Articular chondrocyte of knee joint (primary cell): ENCODE results near the gene MGA. TPM values are rescaled to one million over a fixed set of nuclear protein-coding genes. Genes with fewer than 3 reads are reported as not detected.

Experiments
- small RNA-seq: library from RNA; depleted of rRNA; stranded (forward); fragments of <200 nt; gene quantifications from one replicate; pipeline ENCODE3, GENCODE V24; 2012
- total RNA-seq: library from RNA; depleted of rRNA; stranded (reverse); fragments of >200 nt; gene quantifications from 2 replicates; pipeline ENCODE4 v1.2.3, GENCODE V29; 2012

The MGA gene
- 46.3 and 54.9 TPM in 2 replicates for total RNA-seq

GRCh38 chr15:41660235-41661077 is at the start of gene MGA:
TSS of gene MGA (plus strand) at chr15:41660405.

DNA sequence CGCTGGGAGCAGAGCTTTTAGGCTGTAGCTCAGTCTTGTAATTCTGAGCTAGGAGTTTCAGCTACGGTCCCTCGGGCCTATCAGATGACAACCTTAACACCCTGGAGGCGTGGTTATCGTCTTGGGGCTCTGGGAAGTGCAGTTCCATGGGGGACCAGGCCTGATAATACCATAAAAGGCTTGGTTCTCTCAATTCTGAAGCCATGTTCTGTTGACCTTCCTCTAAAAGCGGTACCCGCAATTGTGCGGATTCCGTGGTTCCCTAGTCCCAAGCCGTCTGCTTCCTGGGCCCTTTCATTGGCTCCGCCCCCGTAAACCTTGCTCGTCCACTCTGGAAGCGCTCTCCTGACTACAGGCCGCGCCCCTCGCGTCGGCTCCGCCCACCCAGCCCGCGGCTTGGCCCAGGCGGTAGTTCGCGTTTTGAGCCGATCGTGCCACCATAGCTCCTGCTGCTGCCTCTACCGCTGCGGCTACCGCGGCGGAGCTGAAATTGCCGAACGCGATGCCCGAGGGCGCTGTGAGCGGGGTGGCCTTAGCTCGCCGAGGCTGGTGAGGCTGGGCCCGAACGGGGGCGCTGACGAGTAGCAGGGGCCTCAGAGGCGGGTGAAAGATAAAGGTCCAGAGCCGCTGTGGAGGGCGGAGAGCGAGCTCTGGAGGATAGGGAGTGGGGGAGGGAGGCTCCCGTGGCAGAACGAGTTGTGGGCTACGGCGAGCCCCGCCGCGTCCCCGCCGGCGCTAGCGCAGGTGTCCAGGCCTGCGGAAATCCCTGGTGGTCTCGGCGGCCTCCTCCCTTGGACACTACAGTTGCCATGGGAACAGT is 114.1 kb downstream of the MGA start, which contains the start of gene MAPKBP1:
Gene MAPKBP1 (plus strand): TSS at position 423 of the 820 bp plus-strand sequence. CDS start 792 bp downstream, outside the sequence.

Small RNA genes lying within 50 kb of the gene (small RNA-seq; reads per million reads assigned to genes)
- gene MIR626 = not detected

Other genes with a start within 250 kb of the MGA start
- gene RTF1, start 243.3 kb upstream of the MGA start, total RNA-seq = 36.0 and 44.9 TPM in 2 replicates
- gene ITPKA, start 166.5 kb upstream of the MGA start, total RNA-seq = 0.11 and 0.26 TPM in 2 replicates
- 0.11 and 0.13 TPM in 2 replicates for gene LTK, start 146.6 kb upstream of the MGA start, total RNA-seq
- gene RPAP1, start 116.1 kb upstream of the MGA start, total RNA-seq = 8.2 and 12.0 TPM in 2 replicates
- 4.8 and 7.3 TPM in 2 replicates for gene TYRO3, start 101.2 kb upstream of the MGA start, total RNA-seq
- gene MAPKBP1, start 114.1 kb downstream of the MGA start, total RNA-seq = 17.1 and 20.1 TPM in 2 replicates
- gene JMJD7, start 167.7 kb downstream of the MGA start, total RNA-seq = 2.7 and 3.1 TPM in 2 replicates
- 0.32 and 1.6 TPM in 2 replicates for gene PLA2G4B, start 178.4 kb downstream of the MGA start, total RNA-seq
- gene SPTBN5, start 233.6 kb downstream of the MGA start, total RNA-seq = 0.13 and 0.22 TPM in 2 replicates